H9 (cell line): ENCODE measurements around the gene ZNF800. TPM values are rescaled to one million over a fixed set of nuclear protein-coding genes. Genes with fewer than 3 reads are reported as not detected.

Source experiments
- DNase-seq: peaks from one replicate; pipeline ENCODE4 v3.0.0-alpha.2; 2017
- H2AFZ ChIP-seq: one replicate; pipeline ENCODE4 v1.6.1; 2013; ENCODE audit warnings: mild to moderate bottlenecking, low read length, control low read depth, moderate library complexity
- H2AK5ac ChIP-seq: 2 replicates; pipeline ENCODE4 v1.6.1; 2013; ENCODE audit warnings: low read length, control low read depth, mixed read lengths; ENCODE audit not compliant: insufficient read length
- H2BK120ac ChIP-seq: one replicate; pipeline ENCODE4 v1.6.1; 2013; ENCODE audit warnings: low read depth, mild to moderate bottlenecking, low read length, control low read depth, inconsistent platforms; ENCODE audit not compliant: poor library complexity, severe bottlenecking
- H2BK12ac ChIP-seq: 2 replicates; pipeline ENCODE4 v1.6.1; 2013; ENCODE audit warnings: low read length, control low read depth, mixed read lengths, low read depth; ENCODE audit not compliant: insufficient read length
- H2BK15ac ChIP-seq: 2 replicates; pipeline ENCODE4 v1.6.1; 2013; ENCODE audit warnings: low read depth, low read length, control low read depth
- H2BK20ac ChIP-seq: one replicate; pipeline ENCODE4 v1.6.1; 2013; ENCODE audit warnings: low read depth, mild to moderate bottlenecking, low read length, control low read depth, inconsistent platforms; ENCODE audit not compliant: poor library complexity, severe bottlenecking
- H2BK5ac ChIP-seq: 2 replicates; pipeline ENCODE4 v1.6.1; 2013; ENCODE audit warnings: low read length, control low read depth, mixed read lengths; ENCODE audit not compliant: insufficient read length
- H3K14ac ChIP-seq: 2 replicates; pipeline ENCODE4 v1.6.1; 2013; ENCODE audit warnings: low read length, control low read depth; ENCODE audit not compliant: insufficient read depth
- H3K18ac ChIP-seq: 2 replicates; pipeline ENCODE4 v1.6.1; 2013; ENCODE audit warnings: low read depth, mild to moderate bottlenecking, mixed read lengths, low read length, control low read depth; ENCODE audit not compliant: insufficient read length
- H3K23ac ChIP-seq: 2 replicates; pipeline ENCODE4 v1.6.1; 2013; ENCODE audit warnings: low read length, control low read depth, mixed read lengths, low read depth; ENCODE audit not compliant: insufficient read length
- H3K23me2 ChIP-seq: 2 replicates; pipeline ENCODE4 v1.6.1; 2013; ENCODE audit warnings: low read depth, mild to moderate bottlenecking, mixed read lengths, low read length, control low read depth; ENCODE audit not compliant: insufficient read length, poor library complexity, severe bottlenecking
- H3K27ac ChIP-seq: 2 replicates; pipeline ENCODE4 v1.5.1; 2013; ENCODE audit warnings: low read length, control low read depth, mixed read lengths, low read depth; ENCODE audit not compliant: insufficient read length
- H3K27me3 ChIP-seq: 2 replicates; pipeline ENCODE4 v1.6.1; 2013; ENCODE audit warnings: low read length, control low read depth, inconsistent platforms; ENCODE audit not compliant: insufficient read depth
- H3K4ac ChIP-seq: 2 replicates; pipeline ENCODE4 v1.6.1; 2013; ENCODE audit warnings: low read depth, mild to moderate bottlenecking, control low read depth, inconsistent platforms, low read length, moderate library complexity
- H3K4me1 ChIP-seq: 2 replicates; pipeline ENCODE4 v1.6.1; 2013; ENCODE audit warnings: low read length, control low read depth, inconsistent platforms; ENCODE audit not compliant: insufficient read depth
- H3K4me2 ChIP-seq: 2 replicates; pipeline ENCODE4 v1.6.1; 2013; ENCODE audit warnings: low read length, control low read depth, mixed read lengths; ENCODE audit not compliant: insufficient read length, insufficient read depth
- H3K56ac ChIP-seq: 2 replicates; pipeline ENCODE4 v1.6.1; 2013; ENCODE audit warnings: low read depth, mild to moderate bottlenecking, mixed read lengths, low read length, control low read depth; ENCODE audit not compliant: insufficient read length
- H3K79me1 ChIP-seq: 2 replicates; pipeline ENCODE4 v1.6.1; 2013; ENCODE audit warnings: low read depth, mild to moderate bottlenecking, moderate library complexity, low read length, control low read depth, inconsistent platforms; ENCODE audit not compliant: insufficient read depth, poor library complexity, severe bottlenecking
- H3K79me2 ChIP-seq: 2 replicates; pipeline ENCODE4 v1.6.1; 2013; ENCODE audit warnings: low read length, control low read depth, inconsistent platforms; ENCODE audit not compliant: insufficient read depth
- H3K9ac ChIP-seq: 2 replicates; pipeline ENCODE4 v1.6.1; 2013; ENCODE audit warnings: low read length, control low read depth, mixed read lengths; ENCODE audit not compliant: insufficient read length; ENCODE audit errors: extremely low read depth
- H3K9me3 ChIP-seq: one replicate; pipeline ENCODE4 v1.6.1; 2013; ENCODE audit warnings: low read depth, low read length, inconsistent platforms; ENCODE audit not compliant: control insufficient read depth
- H3T11ph ChIP-seq: one replicate; pipeline ENCODE4 v1.6.1; 2013; ENCODE audit warnings: mild to moderate bottlenecking, low read length, control low read depth, inconsistent platforms
- H4K20me1 ChIP-seq: one replicate; pipeline ENCODE4 v1.6.1; 2013; ENCODE audit not compliant: control insufficient read depth, insufficient read length, insufficient read depth
- H4K5ac ChIP-seq: 2 replicates; pipeline ENCODE4 v1.6.1; 2013; ENCODE audit warnings: low read depth, mild to moderate bottlenecking, mixed read lengths, low read length, control low read depth; ENCODE audit not compliant: insufficient read length
- H4K8ac ChIP-seq: replicated peaks from 2 replicates; pipeline ENCODE4 v1.6.1; 2013; ENCODE audit warnings: low read length, control low read depth, mixed read lengths, low read depth; ENCODE audit not compliant: insufficient read length
- H4K91ac ChIP-seq: 2 replicates; pipeline ENCODE4 v1.6.1; 2013; ENCODE audit warnings: low read depth, mild to moderate bottlenecking, moderate library complexity, mixed read lengths, low read length, control low read depth; ENCODE audit not compliant: insufficient read length
- H3K27ac Mint-ChIP-seq, 3 experiments: 2 replicates in 2 of 3; 3 replicates in 1 of 3; pipeline ENCODE4 v1.8.0; 2020 to 2021; ENCODE audit warnings: mixed read lengths in 3 of 3, mild to moderate bottlenecking in 1 of 3, moderate library complexity in 1 of 3
- H3K27me3 Mint-ChIP-seq: 2 replicates; pipeline ENCODE4 v1.8.0; 2021; ENCODE audit warnings: low read depth, mild to moderate bottlenecking, moderate library complexity, mixed read lengths
- H3K36me3 Mint-ChIP-seq, 3 experiments: 2 replicates in 2 of 3; 3 replicates in 1 of 3; pipeline ENCODE4 v1.8.0; 2020 to 2021; ENCODE audit warnings: low read depth in 3 of 3, mixed read lengths in 3 of 3; ENCODE audit not compliant: insufficient read depth in 1 of 3
- H3K4me1 Mint-ChIP-seq, 2 experiments: 2 replicates each; pipeline ENCODE4 v1.8.0; 2020; ENCODE audit warnings: mixed read lengths in 2 of 2
- H3K4me3 Mint-ChIP-seq, 2 experiments: 2 replicates in 1 of 2; 3 replicates in 1 of 2; pipeline ENCODE4 v1.8.0; 2020 to 2021; ENCODE audit warnings: mild to moderate bottlenecking in 2 of 2, mixed read lengths in 2 of 2, moderate library complexity in 1 of 2
- H3K9me3 Mint-ChIP-seq, 2 experiments: 2 replicates in 1 of 2; 3 replicates in 1 of 2; pipeline ENCODE4 v1.8.0; 2020; ENCODE audit warnings: mild to moderate bottlenecking in 2 of 2, mixed read lengths in 2 of 2, moderate library complexity in 1 of 2
- WGBS: extraction: QIAGEN DNeasy Blood & Tissue Kit; methylation state at CpG from one replicate; pipeline ENCODE4 v1.1.7; 2013; ENCODE audit warnings: missing lambda C conversion rate, low lambda C conversion rate, mixed read lengths; ENCODE audit not compliant: insufficient read length; ENCODE audit errors: extremely low coverage; 5-methylcytosine and 5-hydroxymethylcytosine counted together
- total RNA-seq: library from RNA; stranded (reverse); gene quantifications from 2 replicates; pipeline ENCODE4 v1.2.1, GENCODE V29; 2021
- TF ChIP-seq, protein P1 (sequence below): fragments of 200-600 bp; sonication (generic); conservative IDR thresholded peaks from 3 replicates; pipeline ENCODE4 v1.8.0; 2021; ENCODE audit warnings: antibody characterized with exemption, mild to moderate bottlenecking

The ZNF800 gene
- total RNA-seq, 1 experiment from 2014 or later = 11.0 TPM

DNA sequence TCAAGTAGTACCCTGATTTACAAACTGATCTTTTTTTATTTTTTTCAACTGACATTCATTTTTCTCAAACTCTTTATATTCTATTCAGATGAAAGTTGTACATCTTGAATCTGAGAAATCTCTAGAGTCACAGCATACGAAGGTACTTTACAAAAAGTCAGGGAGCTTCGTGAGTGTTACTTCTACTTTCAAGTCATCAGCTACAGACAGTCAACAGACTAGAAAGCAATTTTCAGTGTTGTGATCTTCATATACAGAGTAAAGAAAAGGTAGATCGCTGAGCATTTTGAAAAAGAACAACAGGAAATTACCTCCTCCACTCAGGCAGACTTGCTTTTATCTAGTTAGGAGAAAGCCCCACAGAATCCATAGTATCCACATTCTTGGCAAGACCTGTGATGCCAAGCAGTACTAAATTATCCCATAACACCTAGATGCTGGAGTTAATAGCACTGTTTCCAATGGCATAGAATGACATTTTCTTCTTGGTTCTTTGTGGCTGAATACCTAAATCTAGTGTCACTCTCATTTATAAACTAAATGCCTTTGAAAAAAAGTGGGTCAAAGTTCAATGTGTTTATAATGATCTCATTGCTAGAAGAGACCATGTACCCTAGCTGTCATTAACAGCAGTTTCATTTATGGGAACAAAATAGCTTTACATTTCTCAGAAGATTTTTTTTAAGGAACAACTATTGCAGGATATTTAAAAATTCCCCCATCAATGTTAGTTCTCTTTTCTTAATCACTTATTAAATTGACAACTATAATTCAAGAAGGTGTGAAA, 12.0 kb upstream of the ZNF800 start:
- H3K18ac ChIP-seq = no peak overlapping the region
- no peaks in the 10 kb centered on the region for H3K9me3 Mint-ChIP-seq
- no peak overlapping the region for H3T11ph ChIP-seq
- peaks cover 43% of the 10 kb centered on the region for H3K27me3 Mint-ChIP-seq
- H4K91ac ChIP-seq = no peak overlapping the region
- no peak overlapping the region for H2BK120ac ChIP-seq
- H3K79me1 ChIP-seq = no peaks in the 10 kb centered on the region
- H3K79me2 ChIP-seq = no peaks in the 10 kb centered on the region
- no peak overlapping the region for H3K9ac ChIP-seq
- no peak overlapping the region for H4K5ac ChIP-seq
- TF ChIP-seq, protein P1, sequence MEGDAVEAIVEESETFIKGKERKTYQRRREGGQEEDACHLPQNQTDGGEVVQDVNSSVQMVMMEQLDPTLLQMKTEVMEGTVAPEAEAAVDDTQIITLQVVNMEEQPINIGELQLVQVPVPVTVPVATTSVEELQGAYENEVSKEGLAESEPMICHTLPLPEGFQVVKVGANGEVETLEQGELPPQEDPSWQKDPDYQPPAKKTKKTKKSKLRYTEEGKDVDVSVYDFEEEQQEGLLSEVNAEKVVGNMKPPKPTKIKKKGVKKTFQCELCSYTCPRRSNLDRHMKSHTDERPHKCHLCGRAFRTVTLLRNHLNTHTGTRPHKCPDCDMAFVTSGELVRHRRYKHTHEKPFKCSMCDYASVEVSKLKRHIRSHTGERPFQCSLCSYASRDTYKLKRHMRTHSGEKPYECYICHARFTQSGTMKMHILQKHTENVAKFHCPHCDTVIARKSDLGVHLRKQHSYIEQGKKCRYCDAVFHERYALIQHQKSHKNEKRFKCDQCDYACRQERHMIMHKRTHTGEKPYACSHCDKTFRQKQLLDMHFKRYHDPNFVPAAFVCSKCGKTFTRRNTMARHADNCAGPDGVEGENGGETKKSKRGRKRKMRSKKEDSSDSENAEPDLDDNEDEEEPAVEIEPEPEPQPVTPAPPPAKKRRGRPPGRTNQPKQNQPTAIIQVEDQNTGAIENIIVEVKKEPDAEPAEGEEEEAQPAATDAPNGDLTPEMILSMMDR = no peak
- H4K20me1 ChIP-seq = no peaks in the 10 kb centered on the region
- H3K23me2 ChIP-seq = no peaks in the 10 kb centered on the region
- H3K36me3 Mint-ChIP-seq = no peaks in the 10 kb centered on the region
- no peak overlapping the region for H2AFZ ChIP-seq
- no peaks in the 10 kb centered on the region; the same call in 1 of the 2 replicates for H3K27me3 ChIP-seq
- H3K4me1 ChIP-seq = no peaks in the 10 kb centered on the region
- no peak overlapping the region for H2AK5ac ChIP-seq
- no peak overlapping the region for H3K27ac ChIP-seq
- no peak overlapping the region for H3K27ac Mint-ChIP-seq
- no CpG with 5 or more reads among the region's 3 CpGs for WGBS
- H3K23ac ChIP-seq = no peak overlapping the region
- H2BK5ac ChIP-seq = no peak overlapping the region
- H2BK20ac ChIP-seq = no peak overlapping the region
- no peak overlapping the region for H3K56ac ChIP-seq
- H3K4me1 Mint-ChIP-seq = no peaks in the 10 kb centered on the region
- H3K4me3 Mint-ChIP-seq = no peak overlapping the region
- H2BK15ac ChIP-seq = no peak overlapping the region
- H3K4me2 ChIP-seq = no peak overlapping the region
- DNase-seq = no peak
- no peaks in the 10 kb centered on the region for H3K9me3 ChIP-seq
- H2BK12ac ChIP-seq = no peak overlapping the region
- no peak overlapping the region for H3K4ac ChIP-seq
- no peak overlapping the region for H4K8ac ChIP-seq
- no peak overlapping the region for H3K14ac ChIP-seq
